Neural progenitor cell (in vitro differentiated cells): ENCODE measurements around the gene NEK6.

Source experiments
- EZH2 ChIP-seq: fragments of 200-600 bp; sonication (generic); IDR thresholded peaks from 2 replicates; pipeline ENCODE4 v1.6.1; 2017; ENCODE audit warnings: antibody characterized with exemption, mild to moderate bottlenecking, moderate library complexity
- EZH2phosphoT487 ChIP-seq: fragments of 200-600 bp; sonication (generic); IDR thresholded peaks from 2 replicates; pipeline ENCODE4 v1.6.1; 2017; ENCODE audit warnings: antibody characterized with exemption
- TF ChIP-seq, protein P1 (sequence below): fragments of 200-600 bp; sonication (generic); IDR thresholded peaks from 2 replicates; pipeline ENCODE4 v1.5.1; 2017; ENCODE audit warnings: antibody characterized with exemption, mild to moderate bottlenecking

DNA sequence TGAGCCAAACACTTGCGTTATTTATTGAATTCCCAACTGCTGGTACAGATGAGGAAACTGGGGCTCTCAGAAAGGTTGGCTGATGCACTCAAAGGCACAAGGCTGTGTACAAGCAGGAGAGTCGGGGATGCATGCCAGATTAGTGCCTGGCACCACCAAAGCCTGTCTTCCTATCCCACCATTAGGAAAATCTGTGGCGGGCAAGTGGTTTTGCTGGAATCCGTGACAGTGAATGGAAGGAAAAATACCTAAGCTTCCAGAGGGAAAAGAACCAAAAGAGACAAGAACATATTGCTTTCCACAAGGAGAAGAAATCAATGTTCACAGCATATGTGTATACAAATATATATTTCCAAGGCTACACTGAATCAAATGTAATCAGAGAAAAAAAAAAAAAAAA is 106.4 kb downstream of the NEK6 start:
- TF ChIP-seq, protein P1, sequence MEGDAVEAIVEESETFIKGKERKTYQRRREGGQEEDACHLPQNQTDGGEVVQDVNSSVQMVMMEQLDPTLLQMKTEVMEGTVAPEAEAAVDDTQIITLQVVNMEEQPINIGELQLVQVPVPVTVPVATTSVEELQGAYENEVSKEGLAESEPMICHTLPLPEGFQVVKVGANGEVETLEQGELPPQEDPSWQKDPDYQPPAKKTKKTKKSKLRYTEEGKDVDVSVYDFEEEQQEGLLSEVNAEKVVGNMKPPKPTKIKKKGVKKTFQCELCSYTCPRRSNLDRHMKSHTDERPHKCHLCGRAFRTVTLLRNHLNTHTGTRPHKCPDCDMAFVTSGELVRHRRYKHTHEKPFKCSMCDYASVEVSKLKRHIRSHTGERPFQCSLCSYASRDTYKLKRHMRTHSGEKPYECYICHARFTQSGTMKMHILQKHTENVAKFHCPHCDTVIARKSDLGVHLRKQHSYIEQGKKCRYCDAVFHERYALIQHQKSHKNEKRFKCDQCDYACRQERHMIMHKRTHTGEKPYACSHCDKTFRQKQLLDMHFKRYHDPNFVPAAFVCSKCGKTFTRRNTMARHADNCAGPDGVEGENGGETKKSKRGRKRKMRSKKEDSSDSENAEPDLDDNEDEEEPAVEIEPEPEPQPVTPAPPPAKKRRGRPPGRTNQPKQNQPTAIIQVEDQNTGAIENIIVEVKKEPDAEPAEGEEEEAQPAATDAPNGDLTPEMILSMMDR: no peak
- TF ChIP-seq EZH2 (no peak), EZH2phosphoT487 (no peak)
